Ascending aorta (tissue), 2 donors: ENCODE data around the gene PAPPA. TPM values are rescaled to one million over a fixed set of nuclear protein-coding genes. Genes with fewer than 3 reads are reported as not detected.

Experiments used
- DNase-seq, 2 donors: peaks; one replicate each; pipeline ENCODE4 v3.0.0-alpha.2; 2019; ENCODE audit warnings: low spot score in 2 of 2
- H3K27ac ChIP-seq, 2 donors: fragments of 200-600 bp; sonication (generic); one replicate each; pipeline ENCODE4 v1.5.1; 2016 to 2017; ENCODE audit warnings: mild to moderate bottlenecking in 1 of 2
- H3K27me3 ChIP-seq: fragments of 200-600 bp; sonication (generic); one replicate; pipeline ENCODE4 v1.5.1; 2017
- H3K36me3 ChIP-seq, 2 donors: fragments of 200-600 bp; sonication (generic); one replicate each; pipeline ENCODE4 v1.5.1; 2016
- H3K4me1 ChIP-seq, 2 donors: fragments of 200-600 bp; sonication (generic); one replicate each; pipeline ENCODE4 v1.5.1; 2016 to 2017; ENCODE audit warnings: mild to moderate bottlenecking in 1 of 2
- H3K4me3 ChIP-seq, 2 donors: fragments of 200-600 bp; sonication (generic); one replicate each; pipeline ENCODE4 v1.5.1; 2016 to 2017; ENCODE audit warnings: mild to moderate bottlenecking in 1 of 2
- H3K9me3 ChIP-seq, 2 donors: fragments of 200-600 bp; sonication (generic); one replicate each; pipeline ENCODE4 v1.5.1; 2016
- CTCF ChIP-seq, 3 experiments: fragments of 200-600 bp in 2 of 3; fragments of 450-650 bp in 1 of 3; sonication (generic) in 2 of 3; IDR thresholded peaks; one replicate each; pipeline ENCODE4 v1.5.1; 2016 to 2019; ENCODE audit warnings: antibody characterized with exemption in 3 of 3, mild to moderate bottlenecking in 1 of 3, moderate library complexity in 1 of 3
- intact Hi-C: fragments of 100-400 bp; cut with DNase I; formaldehyde crosslinking; loops from one replicate; pipeline ENCODE4 v1.15.1; 2023
- total RNA-seq: library from RNA; depleted of rRNA; stranded (reverse); fragments of >200 nt; gene quantifications from one replicate; pipeline ENCODE4 v1.1.0, GENCODE V29; 2016

PAPPA gene
- total RNA-seq, 1 donor from 2014 or later, result 6.0 TPM

GRCh38 chr9:116350213-116350612 lies 196.6 kb downstream of the PAPPA start:
- no peaks in the 10 kb centered on the region for H3K9me3 ChIP-seq

DNA sequence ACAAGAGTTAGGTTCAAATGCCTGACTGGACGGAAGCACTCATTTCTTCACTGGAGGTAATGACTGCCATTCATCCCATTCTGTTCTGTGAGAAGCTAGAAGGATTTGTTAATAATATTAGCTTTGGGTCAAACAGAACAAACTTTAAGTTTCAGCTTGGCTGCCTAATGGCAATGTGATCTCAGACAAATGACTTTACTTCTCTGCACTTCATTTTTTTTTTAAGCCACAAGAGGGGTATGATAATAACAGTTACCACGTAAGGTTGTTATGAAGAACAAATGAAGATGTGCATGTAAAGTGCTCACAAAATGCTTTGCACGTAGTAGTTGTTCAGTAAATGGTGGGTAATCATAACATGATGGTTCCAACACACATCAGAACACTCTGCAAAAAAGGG lies 199.4 kb downstream of the PAPPA start:
- no peaks in the 10 kb centered on the region for H3K9me3 ChIP-seq
- no peaks in the 10 kb centered on the region for H3K4me1 ChIP-seq
- H3K4me3 ChIP-seq, result no peak overlapping the region
- DNase-seq, result no peak
- intact Hi-C loops, result no loop called here
- no peaks in the 10 kb centered on the region for H3K27me3 ChIP-seq
- peaks cover 0 to 13% of the 10 kb centered on the region in 2 donors for H3K36me3 ChIP-seq
- no peak for TF ChIP-seq CTCF (IDR thresholded peaks at IDR 0.05)
- no peak overlapping the region for H3K27ac ChIP-seq

More at GRCh38 chr9:116350213-116350612, 196.6 kb downstream of the PAPPA start:
- intact Hi-C loops, result no loop called here
- H3K4me3 ChIP-seq, result no peak overlapping the region
- H3K36me3 ChIP-seq, result peaks cover 0 to 24% of the 10 kb centered on the region in 2 donors
- H3K27me3 ChIP-seq, result no peaks in the 10 kb centered on the region
- H3K27ac ChIP-seq, result no peak overlapping the region
- no peak for TF ChIP-seq CTCF (IDR thresholded peaks at IDR 0.05)
- H3K4me1 ChIP-seq, result no peaks in the 10 kb centered on the region
- no peak for DNase-seq

GRCh38 chr9:116355153-116355921 lies 201.7 kb downstream of the PAPPA start:
- Histone ChIP-seq H3K4me3 (peak overlapping the region in 1 of 2 donors; percentile 2), H3K9me3 (no peaks in the 10 kb centered on the region), H3K27ac (peak overlapping the region; percentile 6 to 57), H3K27me3 (no peaks in the 10 kb centered on the region), H3K4me1 (no peaks in the 10 kb centered on the region), H3K36me3 (peaks cover 5 to 18% of the 10 kb centered on the region in 2 donors)
- DNase-seq, result no peak
- intact Hi-C loops, result no loop called here
- TF ChIP-seq CTCF (IDR thresholded peaks at IDR 0.05), result no peak

DNA sequence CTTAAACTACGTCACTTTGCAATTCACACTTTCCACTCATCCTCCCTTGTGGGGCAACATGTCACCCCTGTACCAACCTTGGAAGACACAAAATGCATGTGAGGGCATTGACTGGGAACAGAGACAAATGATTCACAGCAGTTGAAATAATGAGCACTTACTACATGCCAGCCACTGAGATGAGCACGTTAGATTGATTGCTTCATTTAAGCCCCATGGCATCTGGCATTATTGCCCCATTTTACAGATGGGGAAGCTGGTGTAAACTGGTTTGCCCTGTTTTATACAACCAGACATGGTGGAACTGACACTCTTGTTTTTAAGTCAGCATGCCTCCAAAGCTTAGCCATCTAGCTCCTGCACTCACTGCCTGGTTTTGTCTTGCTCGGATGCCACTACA lies 204.7 kb downstream of the PAPPA start:
- no peak for TF ChIP-seq CTCF (IDR thresholded peaks at IDR 0.05)
- Histone ChIP-seq H3K27ac (no peak overlapping the region), H3K36me3 (peaks cover 5 to 21% of the 10 kb centered on the region in 2 donors), H3K9me3 (no peaks in the 10 kb centered on the region), H3K4me3 (no peak overlapping the region), H3K27me3 (no peaks in the 10 kb centered on the region), H3K4me1 (no peaks in the 10 kb centered on the region)
- intact Hi-C loops, result no loop called here
- no peak for DNase-seq

GRCh38 chr9:116360016-116360415 lies 206.4 kb downstream of the PAPPA start:
- H3K27ac ChIP-seq, result no peak overlapping the region
- no peak overlapping the region for H3K4me3 ChIP-seq
- no peaks in the 10 kb centered on the region for H3K27me3 ChIP-seq
- intact Hi-C loops, result no loop called here
- H3K4me1 ChIP-seq, result peaks cover 0 to 4% of the 10 kb centered on the region in 2 donors
- H3K9me3 ChIP-seq, result no peaks in the 10 kb centered on the region
- no peak for TF ChIP-seq CTCF (IDR thresholded peaks at IDR 0.05)
- peaks cover 5 to 17% of the 10 kb centered on the region in 2 donors for H3K36me3 ChIP-seq
- no peak for DNase-seq
